ENCODE measurements around the gene PAM16.
A peak's percentile ranks its signal among the peaks of the same experiment; 100 is the strongest.
"Not testable (repeated sequence)": the region's sequence is repeated elsewhere in the genome, so short reads cannot be mapped to it uniquely, and the experiment has no call there.

Gene PAM16

DNA sequence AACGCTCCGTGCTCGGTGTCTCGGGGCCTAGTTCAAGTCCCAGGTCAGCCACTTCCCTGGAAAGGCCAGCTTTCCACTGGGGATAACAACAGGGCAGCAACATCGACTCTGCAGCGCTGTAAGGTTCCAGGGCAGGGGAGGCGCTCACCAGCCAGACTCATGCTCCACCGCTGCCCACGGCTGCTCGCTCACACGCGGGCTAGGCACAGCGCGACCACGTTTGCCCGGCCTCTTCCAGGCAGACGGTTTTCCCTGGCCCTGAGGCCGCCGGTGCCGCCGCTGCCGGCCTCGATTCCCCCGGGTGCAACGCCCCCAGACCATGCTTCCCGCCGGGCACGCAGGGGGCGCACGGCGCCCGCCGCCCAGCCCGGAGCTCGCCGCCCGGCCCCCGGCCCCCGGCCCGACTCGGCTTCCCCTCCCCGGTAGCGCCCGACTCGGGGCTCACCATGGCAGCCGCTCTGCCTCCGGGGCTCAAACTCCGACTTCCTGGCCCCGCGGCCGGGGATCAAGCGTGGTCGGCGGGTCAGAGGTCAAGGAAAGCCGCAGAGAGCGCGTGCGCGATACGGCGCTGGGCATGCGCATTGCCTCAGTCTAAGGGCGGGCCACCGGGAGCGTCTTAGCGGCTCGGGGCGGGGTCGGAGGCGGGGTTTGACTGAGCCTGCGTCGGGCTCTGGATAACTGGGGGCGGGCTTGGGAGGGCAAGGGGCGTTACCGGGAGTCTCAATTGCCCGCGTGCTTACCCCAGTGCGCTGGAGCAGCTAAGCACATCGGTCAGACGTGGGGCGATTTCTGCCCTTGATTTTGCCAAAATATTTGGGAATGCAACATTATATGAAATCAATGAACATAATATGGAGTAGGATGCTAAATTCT is at the start of gene PAM16:
PAM16 (minus strand) TSS at position 535 of the 873 bp plus-strand sequence; CDS start at position 448, 87 bp downstream.
- peak; percentile 78 for DNase-seq

DNA sequence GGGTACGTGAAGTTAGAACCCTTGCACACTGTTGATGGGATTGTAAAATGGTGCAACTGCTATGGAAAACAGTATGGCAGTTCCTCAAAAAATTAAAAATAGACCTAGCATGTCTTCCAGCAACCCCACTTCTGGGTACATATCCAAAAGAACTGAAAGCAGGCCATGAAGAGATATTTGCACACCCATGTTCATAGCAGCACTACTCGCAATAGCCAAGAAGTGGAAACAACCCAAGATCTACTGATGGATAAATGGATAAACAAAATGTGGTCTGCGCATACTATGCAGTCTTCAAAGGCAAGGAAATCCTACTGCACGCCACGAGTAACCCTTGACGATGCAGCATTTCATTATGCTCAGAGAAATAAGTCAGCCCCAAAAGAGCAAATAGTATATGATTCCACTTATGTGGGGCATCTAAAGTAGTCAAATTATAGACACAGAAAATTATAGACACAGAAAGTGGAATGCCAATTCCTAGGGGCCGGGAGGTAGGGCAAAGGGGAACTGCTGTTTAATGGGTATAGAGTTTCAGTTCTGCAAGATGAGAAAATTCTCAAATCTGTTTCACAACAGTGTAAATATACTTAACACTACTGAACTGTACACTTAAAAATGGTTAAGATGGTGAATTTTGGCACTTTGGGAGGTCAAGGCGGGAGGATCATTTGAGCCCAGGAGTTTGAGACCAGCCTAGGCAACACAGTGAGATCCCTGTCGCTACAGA is 48.0 kb upstream of the PAM16 start:
- DNase-seq: no peak

DNA sequence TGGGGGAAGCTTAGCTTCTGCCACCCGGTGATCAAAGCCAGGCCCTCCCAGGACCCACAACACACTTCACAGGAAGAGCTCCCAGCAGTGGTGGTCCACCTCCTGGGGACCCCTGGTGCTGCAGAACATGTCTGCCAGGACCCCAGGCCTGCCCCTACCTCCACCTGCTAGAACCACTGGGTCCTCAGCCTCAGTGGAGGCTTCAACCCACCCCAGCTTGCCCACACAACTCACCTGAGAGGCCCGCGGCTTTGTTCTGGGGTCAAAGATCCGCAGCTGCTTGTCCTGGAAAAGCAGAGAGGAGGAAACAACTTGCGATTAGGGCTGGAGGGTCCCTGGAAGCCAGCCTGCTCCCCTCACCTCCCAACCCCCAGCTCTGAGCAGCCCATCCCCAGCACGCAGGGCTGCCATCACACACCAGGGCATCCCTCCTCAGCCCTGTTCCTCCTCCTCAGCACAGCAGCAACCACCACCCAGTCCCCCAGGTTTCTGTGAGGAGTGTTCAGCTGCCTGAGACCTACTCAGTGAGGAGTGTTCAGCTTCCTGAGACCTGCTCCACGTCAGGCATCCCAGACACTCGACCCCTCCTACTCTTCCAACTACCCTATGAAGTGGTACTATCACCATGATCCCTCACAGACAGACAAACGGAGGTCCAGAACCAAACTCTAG is 44.1 kb upstream of the PAM16 start:
- no peak for DNase-seq

DNA sequence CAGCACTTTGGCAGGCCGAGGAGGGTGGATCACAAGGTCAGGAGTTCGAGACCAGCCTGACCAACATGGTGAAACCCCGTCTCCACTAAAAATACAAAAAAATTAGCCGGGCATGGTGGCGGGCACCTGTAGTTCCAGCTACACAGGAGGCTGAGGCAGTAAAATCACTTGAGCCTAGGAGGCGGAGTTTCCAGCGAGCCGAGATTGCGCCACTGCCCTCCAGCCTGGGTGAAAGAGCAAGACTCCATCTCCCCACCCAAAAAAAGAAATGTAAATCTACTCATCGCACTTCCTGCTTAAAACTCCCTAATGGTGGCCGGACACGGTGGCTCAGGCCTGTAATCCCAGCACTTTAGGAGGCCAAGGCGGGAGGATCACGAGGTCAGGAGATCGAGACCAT is 42.7 kb upstream of the PAM16 start:
- not testable (repeated sequence) for DNase-seq

DNA sequence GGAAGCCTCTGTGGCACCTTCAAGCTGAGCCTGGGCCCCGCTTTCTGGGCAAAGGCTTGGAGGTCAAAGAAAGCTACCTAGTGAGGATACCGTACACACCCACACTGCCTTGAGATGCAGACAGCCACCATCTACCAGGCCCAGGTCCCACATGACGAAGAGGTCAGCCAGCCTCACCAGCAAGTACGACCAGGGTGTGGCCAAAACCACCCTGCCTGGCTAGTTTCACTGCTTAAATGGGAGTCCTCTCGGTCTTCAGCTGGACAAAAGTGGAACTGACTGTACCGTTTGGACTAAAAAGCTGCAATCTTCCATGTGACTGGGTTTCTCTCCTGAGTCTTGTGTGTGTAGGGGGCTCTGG is 42.1 kb upstream of the PAM16 start:
- DNase-seq: no peak

DNA sequence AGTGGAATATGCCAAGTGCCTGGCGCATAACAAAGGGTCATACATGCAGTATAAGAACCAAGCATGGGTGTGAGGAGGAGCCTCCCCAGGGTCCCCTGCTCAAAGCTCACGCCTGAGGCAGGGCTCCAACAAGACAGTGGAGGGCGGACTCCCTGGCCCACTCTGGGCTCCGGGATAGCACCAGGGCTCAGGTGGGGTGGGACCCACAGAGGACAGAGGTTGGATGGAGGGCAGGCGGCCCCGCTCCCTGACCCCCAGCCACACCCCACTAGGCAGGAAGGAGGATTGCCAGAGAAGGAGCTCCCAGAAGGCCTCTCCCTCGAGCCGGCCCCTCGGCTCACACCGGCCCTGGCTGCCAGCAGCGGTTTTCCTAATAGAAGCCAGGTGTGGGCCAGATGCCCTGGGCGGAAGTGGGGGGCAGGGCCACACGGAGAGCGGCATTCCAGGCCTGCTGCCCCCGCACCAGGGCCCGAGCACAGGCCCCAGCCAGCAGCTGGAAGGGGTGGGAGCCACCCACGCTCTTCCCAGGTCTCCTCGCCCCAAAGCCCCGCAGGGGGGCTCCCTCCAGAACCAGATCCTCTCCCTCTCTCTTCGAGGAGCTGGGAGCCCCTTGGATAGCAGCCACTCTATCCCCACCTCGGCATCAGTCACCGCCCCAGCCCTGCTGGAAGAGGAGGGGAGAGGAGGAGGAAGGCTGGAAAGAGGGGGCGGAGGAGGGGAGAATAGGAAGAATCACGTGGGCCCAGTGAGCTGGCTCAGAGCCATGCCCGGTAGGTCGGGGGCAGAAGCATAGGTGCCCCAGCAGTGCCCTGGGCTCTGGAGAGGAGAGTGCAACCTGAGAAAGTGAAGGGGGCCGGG is 41.5 kb upstream of the PAM16 start:
- no peak for DNase-seq

DNA sequence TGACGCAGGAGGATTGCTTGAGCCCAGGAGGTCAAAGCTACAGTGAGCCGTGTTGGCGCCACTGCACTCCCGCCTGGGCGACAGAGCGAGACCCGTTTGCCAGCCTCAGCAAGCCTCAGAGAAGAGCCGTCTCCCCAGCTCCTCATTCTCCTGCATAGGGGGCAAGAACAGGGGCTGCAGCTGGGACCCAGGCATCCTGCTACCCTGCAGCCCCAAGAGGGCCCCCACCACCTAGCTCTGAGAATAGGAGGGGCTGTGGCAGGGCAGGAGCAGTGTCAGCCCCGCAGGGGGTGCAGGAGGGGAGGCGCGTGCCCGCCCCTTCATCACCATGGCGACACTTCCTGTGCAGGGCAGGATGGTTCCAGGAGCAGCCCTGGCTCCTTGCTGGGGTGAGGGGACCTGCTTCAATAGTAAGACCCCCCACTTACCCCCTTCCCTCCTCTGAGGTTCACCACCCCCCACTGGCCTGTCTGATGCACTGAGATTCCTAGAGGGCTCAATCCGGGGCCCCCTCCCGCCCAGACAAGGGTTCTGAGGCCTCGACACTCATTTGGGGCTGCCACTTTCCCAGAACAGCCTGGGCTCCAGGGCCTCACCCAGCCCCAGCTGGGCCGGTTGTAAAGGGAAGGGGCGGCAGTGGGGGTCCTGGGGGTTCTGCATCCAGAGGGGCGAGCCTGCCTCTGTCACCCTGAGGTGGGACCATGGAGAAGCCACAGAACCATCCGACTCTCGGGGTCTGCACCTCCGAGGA is 40.7 kb upstream of the PAM16 start:
- no peak for DNase-seq

DNA sequence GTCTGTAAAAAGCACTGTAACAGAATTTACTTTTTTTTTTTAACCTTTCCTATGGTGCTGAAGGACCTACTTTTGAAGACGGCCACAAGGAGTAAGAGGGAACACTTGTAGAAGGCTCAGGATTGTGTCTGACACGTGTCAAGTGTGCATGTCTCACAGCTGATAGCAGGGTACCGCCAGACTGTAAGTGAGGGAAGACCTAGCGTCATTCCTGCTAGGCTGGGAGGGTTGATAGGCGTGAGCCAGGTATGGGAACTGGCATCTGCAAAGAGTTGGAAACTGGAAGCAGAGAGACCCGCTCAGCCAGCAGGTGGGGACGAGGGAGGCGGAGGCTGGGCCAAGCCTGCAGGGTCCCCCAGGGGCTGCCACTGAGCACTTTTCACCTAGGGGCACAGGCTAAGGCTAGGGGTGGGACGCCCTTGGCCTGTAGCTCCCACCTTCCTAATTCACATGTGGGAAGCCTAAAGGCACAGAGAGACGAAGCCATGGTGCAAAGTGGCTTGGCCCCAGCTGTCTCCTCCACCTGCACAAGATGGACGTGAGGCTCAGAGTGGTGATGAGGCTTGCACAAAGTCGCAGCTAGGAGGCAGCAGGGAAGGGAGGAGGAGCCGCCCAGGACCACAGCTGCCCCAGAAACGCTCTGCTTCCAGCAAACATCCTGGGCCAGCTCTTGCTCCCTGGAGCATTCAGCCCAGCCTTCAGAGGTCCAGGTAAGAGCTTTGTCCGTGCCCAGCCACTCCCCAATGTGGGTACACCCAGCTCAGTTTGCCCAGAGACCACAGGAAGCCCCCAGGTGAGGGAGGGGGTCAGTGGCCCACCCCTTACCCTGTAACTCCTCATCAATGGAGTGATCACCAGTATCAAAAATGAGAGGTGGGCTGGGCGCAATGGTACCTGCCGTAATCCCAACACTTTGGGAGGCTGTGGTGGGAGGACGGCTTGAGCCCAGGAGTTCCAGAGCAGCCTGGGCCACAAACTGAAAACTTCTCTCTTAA is 39.4 kb upstream of the PAM16 start:
- no peak for DNase-seq

DNA sequence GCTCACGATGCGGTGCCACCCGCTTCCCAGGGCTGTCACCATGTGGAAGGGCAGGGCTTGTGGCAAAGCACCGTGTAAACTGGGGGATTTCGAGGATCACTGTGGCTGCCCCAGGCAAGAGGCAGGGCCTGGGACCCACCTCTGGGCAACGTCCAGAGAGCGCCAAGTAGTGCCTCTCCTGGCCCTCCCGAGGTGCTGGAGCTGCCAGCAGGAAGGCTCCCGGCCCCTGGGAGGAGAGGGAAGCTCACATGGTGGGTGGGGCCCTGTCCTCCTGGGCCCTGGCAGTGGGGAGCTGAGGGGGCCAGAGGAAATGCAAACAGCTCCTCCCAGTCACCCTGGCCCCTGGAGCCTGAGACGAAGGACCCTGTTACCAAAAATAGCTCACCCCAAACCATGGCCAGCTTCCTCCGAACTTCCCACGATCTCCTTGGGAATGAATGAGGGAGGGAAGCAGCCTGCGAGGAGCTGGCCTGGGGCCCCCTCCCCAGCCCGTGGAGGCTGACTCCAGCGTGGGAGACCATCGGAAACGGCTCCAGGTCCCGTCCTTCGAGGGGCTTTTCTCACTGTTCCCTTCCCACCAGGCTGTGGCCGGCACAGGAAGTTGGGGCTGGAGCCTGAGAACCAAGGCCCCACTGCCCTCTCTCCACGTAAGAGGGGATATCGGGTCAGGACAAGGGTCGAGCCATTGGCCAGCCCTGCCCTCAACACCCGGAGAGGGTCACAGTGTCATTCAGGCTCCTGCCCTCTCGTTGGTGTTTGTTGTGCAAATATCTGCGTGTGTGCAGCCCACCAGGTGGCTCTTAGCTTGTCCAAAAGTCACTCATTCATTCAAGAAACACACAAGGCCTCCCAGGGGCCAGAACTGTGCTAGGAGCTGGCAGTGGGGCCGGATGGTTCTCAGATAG is 38.2 kb upstream of the PAM16 start:
- DNase-seq: no peak

DNA sequence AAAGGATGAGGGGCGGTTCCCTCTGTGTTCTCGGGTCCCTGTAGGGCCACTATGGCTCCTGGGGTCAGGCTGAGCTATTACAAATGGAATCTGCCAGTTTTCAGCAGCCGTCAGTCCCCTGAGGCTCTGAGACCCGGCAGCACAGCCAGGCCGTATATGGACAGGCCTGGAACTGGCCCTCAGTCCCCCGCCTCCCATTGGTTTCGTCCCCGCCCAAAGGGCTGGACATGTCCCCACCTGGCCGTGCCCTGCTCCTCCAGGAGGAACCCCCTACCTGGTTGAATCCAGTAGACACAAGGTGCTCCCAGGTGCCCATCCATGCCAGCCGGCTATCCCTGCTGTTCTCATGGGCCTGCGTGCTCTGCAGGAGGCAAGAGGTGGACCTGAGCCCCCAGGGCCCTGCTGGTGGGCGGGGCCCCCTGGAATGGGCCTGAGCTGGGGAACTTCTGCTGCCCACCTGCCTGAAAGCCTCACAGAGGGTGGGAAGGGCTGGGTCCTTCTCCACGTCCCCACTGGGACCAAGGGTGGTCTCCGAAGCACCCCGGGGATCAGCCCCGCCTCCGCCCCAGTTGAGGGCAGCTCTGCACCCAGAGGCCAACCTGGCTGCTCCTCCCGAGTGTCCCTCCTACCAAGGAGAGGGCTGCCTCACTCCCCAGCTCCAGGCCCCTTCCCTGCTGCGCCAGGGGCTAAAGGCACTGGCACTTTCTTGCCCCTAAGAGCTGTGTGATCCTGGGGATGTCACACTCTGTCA is 37.3 kb upstream of the PAM16 start:
- DNase-seq: no peak

DNA sequence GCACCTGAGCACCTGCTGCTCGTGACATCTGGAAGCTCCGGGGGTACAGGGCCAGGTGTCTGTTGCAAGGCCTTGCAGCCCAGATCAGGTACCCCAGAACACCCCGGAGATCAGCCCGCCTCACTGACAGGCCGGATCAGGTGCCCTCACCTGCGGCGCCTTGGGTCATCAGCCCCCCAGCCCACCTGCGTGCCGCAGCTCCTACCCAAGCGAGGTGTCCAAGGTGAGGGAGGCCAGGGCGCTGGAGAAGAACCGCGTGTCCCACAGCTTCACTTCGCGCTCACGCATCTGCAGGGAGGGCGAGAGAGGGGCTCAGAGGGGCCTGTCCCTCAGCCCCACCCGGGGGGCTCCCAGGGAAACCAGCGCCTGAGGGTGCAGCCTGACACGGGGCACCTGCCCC is 36.7 kb upstream of the PAM16 start:
- no peak for DNase-seq

DNA sequence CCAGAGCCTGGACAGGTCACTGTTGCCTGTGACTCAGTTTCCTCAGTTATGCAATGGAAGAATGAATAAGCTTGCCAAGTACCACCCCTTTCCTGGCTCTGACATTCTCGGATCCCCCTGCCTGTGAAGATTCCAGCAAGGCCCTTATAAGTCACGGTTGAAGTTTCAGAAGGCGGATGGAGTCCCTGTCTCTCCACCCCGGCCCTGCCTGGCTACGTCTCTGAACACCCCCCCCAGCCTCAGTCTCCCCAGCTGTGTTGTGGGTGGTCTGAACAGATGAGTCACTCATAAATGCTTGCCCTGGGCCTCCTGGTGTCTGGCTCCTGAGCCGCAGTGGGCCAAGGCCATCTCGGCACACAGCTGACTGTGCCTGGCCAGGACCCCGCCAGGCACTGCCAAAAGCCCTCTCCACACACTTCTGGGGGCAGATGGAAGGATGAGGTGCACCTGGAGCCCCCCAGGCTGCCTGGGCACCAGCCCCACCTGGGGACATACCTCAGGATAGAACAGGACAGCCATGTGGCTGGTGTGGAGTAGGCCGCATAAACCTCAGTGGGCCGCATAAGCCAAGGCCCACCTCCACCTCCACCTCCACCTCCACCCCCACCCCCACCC is 35.9 kb upstream of the PAM16 start:
- no peak for DNase-seq

DNA sequence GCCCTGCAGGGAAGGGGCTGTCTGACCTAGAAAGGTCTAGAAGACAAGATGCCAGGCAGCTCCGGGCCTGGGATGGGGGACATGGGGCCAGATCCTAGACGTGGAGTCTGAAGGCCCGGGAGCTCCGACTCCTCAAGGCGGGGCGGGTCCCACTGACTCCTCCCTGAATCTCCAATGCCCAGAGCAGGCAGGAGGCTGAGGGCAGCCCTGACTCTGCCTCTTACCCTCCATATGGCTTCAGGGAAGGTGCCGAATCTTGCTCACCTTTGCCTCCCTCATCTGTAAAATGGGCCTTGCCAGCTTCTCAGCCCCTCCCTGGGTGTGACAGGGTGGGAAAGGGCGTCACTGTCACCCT is 35.3 kb upstream of the PAM16 start:
- no peak for DNase-seq

DNA sequence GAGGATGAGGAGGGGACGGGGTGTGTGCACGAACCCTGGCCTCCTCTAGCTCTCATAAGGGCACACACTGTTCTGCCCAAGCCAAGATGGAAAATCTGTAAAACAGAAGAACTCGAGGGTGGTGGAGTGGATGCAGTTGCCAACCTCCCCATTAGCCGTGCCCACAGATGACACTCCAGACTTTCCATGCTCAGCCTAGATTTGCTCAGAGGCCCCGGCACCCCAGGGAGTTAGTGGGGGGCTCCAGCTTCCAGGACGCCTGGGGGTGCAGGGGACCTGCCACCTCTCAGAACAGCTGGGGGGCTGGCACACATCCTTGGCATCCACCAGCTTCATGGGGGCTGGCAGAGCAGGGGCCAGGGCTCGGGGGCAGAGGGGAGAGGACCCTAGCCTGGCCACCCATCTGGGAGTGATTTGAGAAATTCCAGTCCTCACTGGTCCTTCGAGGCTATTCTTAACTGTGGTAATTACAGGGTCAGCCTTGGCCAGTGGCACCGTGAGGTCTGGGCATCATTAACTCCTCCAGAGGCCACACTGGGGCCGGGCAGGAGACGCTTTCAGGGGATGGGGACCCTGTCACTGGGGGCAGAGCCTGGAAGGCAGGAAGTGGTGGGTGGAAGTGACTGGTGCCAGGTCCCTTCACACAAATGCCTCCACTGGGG is 34.8 kb upstream of the PAM16 start:
- DNase-seq: no peak

DNA sequence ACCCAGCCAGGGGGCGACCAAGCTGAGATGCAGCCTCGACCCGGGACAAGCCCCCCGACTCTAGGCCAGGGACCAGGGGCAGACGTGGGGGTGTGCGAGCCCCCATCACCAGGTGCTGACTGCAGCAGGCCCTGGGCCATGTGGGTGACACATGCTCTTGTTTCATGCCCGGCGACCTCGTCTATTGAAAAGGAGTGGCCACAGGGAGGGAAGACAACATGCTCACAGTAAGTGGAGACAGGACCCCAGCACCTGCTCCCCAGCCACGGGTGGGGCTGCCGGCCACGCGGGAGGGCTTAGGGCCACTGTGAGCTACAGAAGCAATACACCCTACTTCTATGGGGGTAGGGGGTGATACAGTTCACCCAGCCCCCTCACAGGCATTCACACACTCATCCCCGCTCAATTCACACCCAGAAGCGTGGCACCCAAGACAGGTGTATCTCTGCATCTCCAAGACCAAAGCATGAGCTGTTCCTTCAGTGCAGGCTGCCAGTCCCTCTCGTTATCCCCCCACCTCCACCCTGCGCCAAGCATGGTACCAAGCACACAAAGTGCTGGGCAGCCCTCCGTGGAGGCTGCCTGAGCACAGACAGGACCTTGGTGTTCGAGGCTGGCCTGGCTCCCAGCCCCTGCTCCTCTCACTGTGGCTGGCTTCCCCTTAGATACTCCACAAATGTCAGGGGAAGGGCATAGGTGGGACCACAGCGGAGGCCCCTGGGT is 34.1 kb upstream of the PAM16 start:
- no peak for DNase-seq

DNA sequence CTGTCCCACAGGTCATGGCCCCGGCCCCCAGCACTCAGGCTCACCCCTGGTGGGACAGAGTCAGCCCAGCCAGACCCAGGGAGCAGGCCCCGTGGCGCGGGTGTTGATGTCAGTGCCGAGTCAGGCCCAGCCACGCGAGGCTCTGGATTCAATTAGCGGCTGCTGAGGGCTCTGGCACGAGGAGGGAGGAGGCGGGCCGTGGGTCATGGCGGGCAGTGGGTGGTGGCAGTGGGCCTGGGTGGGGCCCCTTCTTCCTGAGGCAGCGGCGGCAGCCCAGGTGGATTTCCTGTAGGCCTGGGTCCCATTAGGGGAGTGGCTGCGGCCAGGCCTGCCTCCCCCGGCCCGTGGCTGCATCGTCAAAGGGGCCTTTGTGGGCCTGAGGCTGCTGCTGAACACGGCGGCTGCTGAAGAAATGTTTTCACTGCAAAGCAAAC is 33.4 kb upstream of the PAM16 start:
- no peak for DNase-seq
